H9 (cell line): ENCODE data around the gene SHPK. TPM values are rescaled to one million over a fixed set of nuclear protein-coding genes. Genes with fewer than 3 reads are reported as not detected.

Source experiments
- DNase-seq: peaks from one replicate; pipeline ENCODE4 v3.0.0-alpha.2; 2017
- H2AFZ ChIP-seq: one replicate; pipeline ENCODE4 v1.6.1; 2013; ENCODE audit warnings: mild to moderate bottlenecking, low read length, control low read depth, moderate library complexity
- H2AK5ac ChIP-seq: 2 replicates; pipeline ENCODE4 v1.6.1; 2013; ENCODE audit warnings: low read length, control low read depth, mixed read lengths; ENCODE audit not compliant: insufficient read length
- H2BK120ac ChIP-seq: one replicate; pipeline ENCODE4 v1.6.1; 2013; ENCODE audit warnings: low read depth, mild to moderate bottlenecking, low read length, control low read depth, inconsistent platforms; ENCODE audit not compliant: poor library complexity, severe bottlenecking
- H2BK12ac ChIP-seq: 2 replicates; pipeline ENCODE4 v1.6.1; 2013; ENCODE audit warnings: low read length, control low read depth, mixed read lengths, low read depth; ENCODE audit not compliant: insufficient read length
- H2BK15ac ChIP-seq: 2 replicates; pipeline ENCODE4 v1.6.1; 2013; ENCODE audit warnings: low read depth, low read length, control low read depth
- H2BK20ac ChIP-seq: one replicate; pipeline ENCODE4 v1.6.1; 2013; ENCODE audit warnings: low read depth, mild to moderate bottlenecking, low read length, control low read depth, inconsistent platforms; ENCODE audit not compliant: poor library complexity, severe bottlenecking
- H2BK5ac ChIP-seq: 2 replicates; pipeline ENCODE4 v1.6.1; 2013; ENCODE audit warnings: low read length, control low read depth, mixed read lengths; ENCODE audit not compliant: insufficient read length
- H3K14ac ChIP-seq: 2 replicates; pipeline ENCODE4 v1.6.1; 2013; ENCODE audit warnings: low read length, control low read depth; ENCODE audit not compliant: insufficient read depth
- H3K18ac ChIP-seq: 2 replicates; pipeline ENCODE4 v1.6.1; 2013; ENCODE audit warnings: low read depth, mild to moderate bottlenecking, mixed read lengths, low read length, control low read depth; ENCODE audit not compliant: insufficient read length
- H3K23ac ChIP-seq: 2 replicates; pipeline ENCODE4 v1.6.1; 2013; ENCODE audit warnings: low read length, control low read depth, mixed read lengths, low read depth; ENCODE audit not compliant: insufficient read length
- H3K23me2 ChIP-seq: 2 replicates; pipeline ENCODE4 v1.6.1; 2013; ENCODE audit warnings: low read depth, mild to moderate bottlenecking, mixed read lengths, low read length, control low read depth; ENCODE audit not compliant: insufficient read length, poor library complexity, severe bottlenecking
- H3K27ac ChIP-seq: 2 replicates; pipeline ENCODE4 v1.5.1; 2013; ENCODE audit warnings: low read length, control low read depth, mixed read lengths, low read depth; ENCODE audit not compliant: insufficient read length
- H3K27me3 ChIP-seq: 2 replicates; pipeline ENCODE4 v1.6.1; 2013; ENCODE audit warnings: low read length, control low read depth, inconsistent platforms; ENCODE audit not compliant: insufficient read depth
- H3K4ac ChIP-seq: 2 replicates; pipeline ENCODE4 v1.6.1; 2013; ENCODE audit warnings: low read depth, mild to moderate bottlenecking, control low read depth, inconsistent platforms, low read length, moderate library complexity
- H3K4me1 ChIP-seq: 2 replicates; pipeline ENCODE4 v1.6.1; 2013; ENCODE audit warnings: low read length, control low read depth, inconsistent platforms; ENCODE audit not compliant: insufficient read depth
- H3K4me2 ChIP-seq: 2 replicates; pipeline ENCODE4 v1.6.1; 2013; ENCODE audit warnings: low read length, control low read depth, mixed read lengths; ENCODE audit not compliant: insufficient read length, insufficient read depth
- H3K56ac ChIP-seq: 2 replicates; pipeline ENCODE4 v1.6.1; 2013; ENCODE audit warnings: low read depth, mild to moderate bottlenecking, mixed read lengths, low read length, control low read depth; ENCODE audit not compliant: insufficient read length
- H3K79me1 ChIP-seq: 2 replicates; pipeline ENCODE4 v1.6.1; 2013; ENCODE audit warnings: low read depth, mild to moderate bottlenecking, moderate library complexity, low read length, control low read depth, inconsistent platforms; ENCODE audit not compliant: insufficient read depth, poor library complexity, severe bottlenecking
- H3K79me2 ChIP-seq: 2 replicates; pipeline ENCODE4 v1.6.1; 2013; ENCODE audit warnings: low read length, control low read depth, inconsistent platforms; ENCODE audit not compliant: insufficient read depth
- H3K9ac ChIP-seq: 2 replicates; pipeline ENCODE4 v1.6.1; 2013; ENCODE audit warnings: low read length, control low read depth, mixed read lengths; ENCODE audit not compliant: insufficient read length; ENCODE audit errors: extremely low read depth
- H3K9me3 ChIP-seq: one replicate; pipeline ENCODE4 v1.6.1; 2013; ENCODE audit warnings: low read depth, low read length, inconsistent platforms; ENCODE audit not compliant: control insufficient read depth
- H3T11ph ChIP-seq: one replicate; pipeline ENCODE4 v1.6.1; 2013; ENCODE audit warnings: mild to moderate bottlenecking, low read length, control low read depth, inconsistent platforms
- H4K20me1 ChIP-seq: one replicate; pipeline ENCODE4 v1.6.1; 2013; ENCODE audit not compliant: control insufficient read depth, insufficient read length, insufficient read depth
- H4K5ac ChIP-seq: 2 replicates; pipeline ENCODE4 v1.6.1; 2013; ENCODE audit warnings: low read depth, mild to moderate bottlenecking, mixed read lengths, low read length, control low read depth; ENCODE audit not compliant: insufficient read length
- H4K8ac ChIP-seq: replicated peaks from 2 replicates; pipeline ENCODE4 v1.6.1; 2013; ENCODE audit warnings: low read length, control low read depth, mixed read lengths, low read depth; ENCODE audit not compliant: insufficient read length
- H4K91ac ChIP-seq: 2 replicates; pipeline ENCODE4 v1.6.1; 2013; ENCODE audit warnings: low read depth, mild to moderate bottlenecking, moderate library complexity, mixed read lengths, low read length, control low read depth; ENCODE audit not compliant: insufficient read length
- H3K27ac Mint-ChIP-seq, 3 experiments: 2 replicates in 2 of 3; 3 replicates in 1 of 3; pipeline ENCODE4 v1.8.0; 2020 to 2021; ENCODE audit warnings: mixed read lengths in 3 of 3, mild to moderate bottlenecking in 1 of 3, moderate library complexity in 1 of 3
- H3K27me3 Mint-ChIP-seq: 2 replicates; pipeline ENCODE4 v1.8.0; 2021; ENCODE audit warnings: low read depth, mild to moderate bottlenecking, moderate library complexity, mixed read lengths
- H3K36me3 Mint-ChIP-seq, 3 experiments: 2 replicates in 2 of 3; 3 replicates in 1 of 3; pipeline ENCODE4 v1.8.0; 2020 to 2021; ENCODE audit warnings: low read depth in 3 of 3, mixed read lengths in 3 of 3; ENCODE audit not compliant: insufficient read depth in 1 of 3
- H3K4me1 Mint-ChIP-seq, 2 experiments: 2 replicates each; pipeline ENCODE4 v1.8.0; 2020; ENCODE audit warnings: mixed read lengths in 2 of 2
- H3K4me3 Mint-ChIP-seq, 2 experiments: 2 replicates in 1 of 2; 3 replicates in 1 of 2; pipeline ENCODE4 v1.8.0; 2020 to 2021; ENCODE audit warnings: mild to moderate bottlenecking in 2 of 2, mixed read lengths in 2 of 2, moderate library complexity in 1 of 2
- H3K9me3 Mint-ChIP-seq, 2 experiments: 2 replicates in 1 of 2; 3 replicates in 1 of 2; pipeline ENCODE4 v1.8.0; 2020; ENCODE audit warnings: mild to moderate bottlenecking in 2 of 2, mixed read lengths in 2 of 2, moderate library complexity in 1 of 2
- CTCF ChIP-seq: fragments of 200-600 bp; sonication (generic); conservative IDR thresholded peaks from 3 replicates; pipeline ENCODE4 v1.8.0; 2021; ENCODE audit warnings: antibody characterized with exemption, mild to moderate bottlenecking
- WGBS: extraction: QIAGEN DNeasy Blood & Tissue Kit; methylation state at CpG from one replicate; pipeline ENCODE4 v1.1.7; 2013; ENCODE audit warnings: missing lambda C conversion rate, low lambda C conversion rate, mixed read lengths; ENCODE audit not compliant: insufficient read length; ENCODE audit errors: extremely low coverage; 5-methylcytosine and 5-hydroxymethylcytosine counted together
- total RNA-seq: library from RNA; stranded (reverse); gene quantifications from 2 replicates; pipeline ENCODE4 v1.2.1, GENCODE V29; 2021

The SHPK gene
- total RNA-seq, 1 experiment from 2014 or later: 27.0 TPM

- Histone ChIP-seq H3T11ph (no peak overlapping the region), H3K56ac (no peak overlapping the region), H2BK20ac (no peak overlapping the region), H4K8ac (peak overlapping the region; percentile 6), H3K4me1 (no peaks in the 10 kb centered on the region), H2AK5ac (no peak overlapping the region), H4K20me1 (no peaks in the 10 kb centered on the region), H3K14ac (no peak overlapping the region; the same call in 1 of the 2 replicates), H3K9me3 (no peaks in the 10 kb centered on the region), H3K23ac (no peak overlapping the region), H3K4me2 (no peak overlapping the region), H4K5ac (no peak overlapping the region), H3K18ac (no peak overlapping the region), H3K79me1 (no peaks in the 10 kb centered on the region), H2BK15ac (no peak overlapping the region), H3K27ac (no peak overlapping the region), H2BK5ac (no peak overlapping the region), H3K79me2 (no peaks in the 10 kb centered on the region), H2BK120ac (no peak overlapping the region), H2AFZ (no peak overlapping the region), H3K9ac (no peak overlapping the region), H4K91ac (no peak overlapping the region), H3K27me3 (no peaks in the 10 kb centered on the region), H2BK12ac (no peak overlapping the region), H3K23me2 (no peaks in the 10 kb centered on the region), H3K4ac (no peak overlapping the region)
- peaks cover 6% of the 10 kb centered on the region in 2 experiments for H3K4me1 Mint-ChIP-seq
- no peak overlapping the region for H3K4me3 Mint-ChIP-seq
- WGBS: no CpG with 5 or more reads among the region's 12 CpGs
- H3K27me3 Mint-ChIP-seq: no peaks in the 10 kb centered on the region
- peaks cover 15 to 35% (median 27%) of the 10 kb centered on the region in 3 experiments; a peak in 6 of 7 replicates for H3K36me3 Mint-ChIP-seq
- H3K27ac Mint-ChIP-seq: no peak overlapping the region; a peak in 1 of 7 replicates
- DNase-seq: no peak
- H3K9me3 Mint-ChIP-seq: peaks cover 0 to 3% of the 10 kb centered on the region in 2 experiments; a peak in 2 of 5 replicates
- no peak for TF ChIP-seq CTCF
These were observed 69.5 kb downstream of the SHPK start for GRCh38 chr17:3566551-3566950.
